ENCODE results near the gene CA4. TPM values are rescaled to one million over a fixed set of nuclear protein-coding genes. Genes with fewer than 3 reads are reported as not detected.
"Not testable (repeated sequence)": the region's sequence is repeated elsewhere in the genome, so short reads cannot be mapped to it uniquely, and the experiment has no call there.

Gene CA4
- 0.43 TPM for polyA plus RNA-seq (2012; ENCODE audit: insufficient read depth, insufficient read length, low read depth)

GRCh38 chr17:60149691-60150582 lies at the start of gene CA4:
TSS of gene CA4 (plus strand) at chr17:60149973. CDS start at chr17:60150035, 62 bp downstream.
- TF ChIP-seq CTCF (IDR thresholded peaks at IDR 0.05; ENCODE audit: low read depth, low read length): no peak
- H3K27me3 ChIP-seq: peaks cover 28% of the 10 kb centered on the region
- peaks cover 4% of the 10 kb centered on the region for H3K4me1 ChIP-seq
- no peaks in the 10 kb centered on the region for H3K9me3 ChIP-seq
- no peaks in the 10 kb centered on the region for H3K36me3 ChIP-seq
- no peak for DNase-seq
- no peak within 1 kb of the TSS for H3K4me3 ChIP-seq (ENCODE audit: low read depth, low read length)

GRCh38 chr17:60100577-60100976 lies 49.2 kb upstream of the CA4 start:
- H3K9me3 ChIP-seq; DNase-seq; H3K36me3 ChIP-seq; H3K4me1 ChIP-seq; H3K27me3 ChIP-seq; H3K4me3 ChIP-seq (ENCODE audit: low read depth, low read length): not testable (repeated sequence)

GRCh38 chr17:60102015-60102631 lies 47.6 kb upstream of the CA4 start:
- H3K9me3 ChIP-seq, DNase-seq, H3K4me1 ChIP-seq, H3K36me3 ChIP-seq, H3K27me3 ChIP-seq: not testable (repeated sequence)
- H3K4me3 ChIP-seq (ENCODE audit: low read depth, low read length): peak overlapping the region; percentile 25; the same call in 1 of the 2 replicates

GRCh38 chr17:60102632-60103096 lies 47.1 kb upstream of the CA4 start:
- Histone ChIP-seq H3K36me3 (no peaks in the 10 kb centered on the region), H3K4me1 (no peaks in the 10 kb centered on the region), H3K4me3 (ENCODE audit: low read depth, low read length) (peak overlapping the region; percentile 25; the same call in 1 of the 2 replicates), H3K9me3 (no peaks in the 10 kb centered on the region), H3K27me3 (no peaks in the 10 kb centered on the region)
- no peak for TF ChIP-seq CTCF (IDR thresholded peaks at IDR 0.05; ENCODE audit: low read depth, low read length)
- peak; percentile 16 for DNase-seq

- no peaks in the 10 kb centered on the region for H3K9me3 ChIP-seq
- H3K36me3 ChIP-seq: no peaks in the 10 kb centered on the region
- no peak overlapping the region for H3K4me3 ChIP-seq (ENCODE audit: low read depth, low read length)
- no peak for DNase-seq
- no peaks in the 10 kb centered on the region for H3K4me1 ChIP-seq
- no peaks in the 10 kb centered on the region for H3K27me3 ChIP-seq
- no peak for TF ChIP-seq CTCF (IDR thresholded peaks at IDR 0.05; ENCODE audit: low read depth, low read length)
These were observed 45.8 kb upstream of the CA4 start for GRCh38 chr17:60103957-60104356.

GRCh38 chr17:60106340-60107059 lies 43.3 kb upstream of the CA4 start:
- TF ChIP-seq CTCF (IDR thresholded peaks at IDR 0.05; ENCODE audit: low read depth, low read length): no peak
- no peak overlapping the region for H3K4me3 ChIP-seq (ENCODE audit: low read depth, low read length)
- H3K4me1 ChIP-seq: no peaks in the 10 kb centered on the region
- H3K9me3 ChIP-seq: no peaks in the 10 kb centered on the region
- H3K27me3 ChIP-seq: no peaks in the 10 kb centered on the region
- no peak for DNase-seq
- H3K36me3 ChIP-seq: no peaks in the 10 kb centered on the region
